ENCODE measurements around the gene HACD3. TPM values are rescaled to one million over a fixed set of nuclear protein-coding genes. Genes with fewer than 3 reads are reported as not detected.

Gene HACD3
- total and polyA plus RNA-seq, 7 donors: 3.7 to 8.8 (median 6.5) TPM

DNA sequence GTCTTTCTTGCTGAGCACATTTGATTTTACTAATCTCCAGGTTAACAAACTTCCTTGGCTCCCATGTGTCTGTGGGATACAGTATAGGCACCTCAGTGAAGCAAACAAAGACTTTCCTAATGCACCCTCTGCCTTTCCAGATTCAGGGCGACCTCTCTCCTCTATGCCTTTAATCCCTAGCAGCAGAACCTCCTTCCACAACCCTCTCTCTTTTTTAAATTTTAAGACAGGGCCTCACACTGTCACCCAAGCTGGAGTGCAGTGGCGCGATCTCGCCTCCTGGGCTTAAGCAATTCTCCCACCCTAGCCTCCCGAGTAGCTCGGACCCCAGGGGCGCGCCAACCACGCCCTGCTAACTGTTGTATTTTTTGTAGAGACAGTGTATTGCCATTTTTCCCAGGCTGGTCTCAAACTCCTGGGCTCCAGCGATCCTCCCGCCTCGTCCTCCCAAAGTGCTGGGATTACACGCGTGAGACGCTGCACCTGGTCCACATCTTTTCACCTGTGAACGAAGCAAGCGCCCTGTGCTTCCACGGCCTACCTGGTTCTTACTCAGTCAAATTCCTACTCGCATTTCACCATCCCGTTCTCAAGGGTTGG, 1.7 kb upstream of the HACD3 start:
- Histone ChIP-seq H3K4me1 (peaks cover 22% of the 10 kb centered on the region), H3K36me3 (ENCODE audit: insufficient read depth in 1 of 2, low read depth in 1 of 2) (no peaks in the 10 kb centered on the region), H3K4me3 (no peak overlapping the region), H3K27ac (no peak overlapping the region), H3K9me3 (no peaks in the 10 kb centered on the region), H3K27me3 (ENCODE audit: insufficient read depth in 3 of 3, low read length in 2 of 3) (no peaks in the 10 kb centered on the region)
- intact Hi-C loops (cut with DNase I): no loop called here
- TF ChIP-seq, protein P1, sequence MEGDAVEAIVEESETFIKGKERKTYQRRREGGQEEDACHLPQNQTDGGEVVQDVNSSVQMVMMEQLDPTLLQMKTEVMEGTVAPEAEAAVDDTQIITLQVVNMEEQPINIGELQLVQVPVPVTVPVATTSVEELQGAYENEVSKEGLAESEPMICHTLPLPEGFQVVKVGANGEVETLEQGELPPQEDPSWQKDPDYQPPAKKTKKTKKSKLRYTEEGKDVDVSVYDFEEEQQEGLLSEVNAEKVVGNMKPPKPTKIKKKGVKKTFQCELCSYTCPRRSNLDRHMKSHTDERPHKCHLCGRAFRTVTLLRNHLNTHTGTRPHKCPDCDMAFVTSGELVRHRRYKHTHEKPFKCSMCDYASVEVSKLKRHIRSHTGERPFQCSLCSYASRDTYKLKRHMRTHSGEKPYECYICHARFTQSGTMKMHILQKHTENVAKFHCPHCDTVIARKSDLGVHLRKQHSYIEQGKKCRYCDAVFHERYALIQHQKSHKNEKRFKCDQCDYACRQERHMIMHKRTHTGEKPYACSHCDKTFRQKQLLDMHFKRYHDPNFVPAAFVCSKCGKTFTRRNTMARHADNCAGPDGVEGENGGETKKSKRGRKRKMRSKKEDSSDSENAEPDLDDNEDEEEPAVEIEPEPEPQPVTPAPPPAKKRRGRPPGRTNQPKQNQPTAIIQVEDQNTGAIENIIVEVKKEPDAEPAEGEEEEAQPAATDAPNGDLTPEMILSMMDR (IDR thresholded peaks at IDR 0.05): no peak
- 92 to 93% (median 92%) methylated on average over 20 of the region's 20 CpGs for WGBS, 3 donors
- DNase-seq: no peak
- no peak for ATAC-seq

DNA sequence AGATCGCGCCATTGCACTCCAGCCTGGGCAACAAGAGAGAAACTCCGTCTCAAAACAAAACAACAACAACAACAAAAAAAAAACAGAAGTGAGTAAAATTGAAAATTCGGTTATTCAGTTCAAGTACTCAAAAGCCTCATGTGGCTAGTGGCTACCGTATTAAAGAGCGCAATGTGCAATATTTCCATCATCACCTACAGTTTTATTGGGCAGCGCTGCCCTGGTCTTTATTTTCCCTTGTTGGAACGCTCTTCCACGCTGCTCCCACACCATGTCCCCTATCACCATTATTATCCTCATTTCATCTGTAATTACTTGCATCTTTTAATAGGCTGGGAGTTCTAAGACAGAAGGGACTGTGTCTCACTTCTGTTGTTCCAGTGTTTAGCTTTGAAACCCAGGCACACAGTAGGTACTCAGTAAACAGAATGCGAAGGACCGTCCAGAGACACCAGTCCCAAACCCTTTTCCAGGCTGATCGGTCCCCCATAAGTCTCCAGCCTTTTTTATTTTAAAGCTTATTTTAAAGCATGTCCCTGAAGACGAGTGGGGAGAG, 423 bp upstream of the HACD3 start:
- no peaks in the 10 kb centered on the region for H3K9me3 ChIP-seq
- peak overlapping the region; percentile 81 for H3K4me3 ChIP-seq
- TF ChIP-seq, protein P1 (IDR thresholded peaks at IDR 0.05): no peak
- WGBS, 3 donors: 32 to 44% (median 36%) methylated on average over 13 of the region's 13 CpGs
- intact Hi-C loops (cut with DNase I): loop anchor here in 1 of 2 donors (5.0 kb wide), 1 partner anchor 128 kb away; no protein-coding TSS in a partner anchor
- H3K27me3 ChIP-seq (ENCODE audit: insufficient read depth in 3 of 3, low read length in 2 of 3): no peaks in the 10 kb centered on the region
- DNase-seq: no peak
- peaks cover 22% of the 10 kb centered on the region for H3K4me1 ChIP-seq
- H3K27ac ChIP-seq: peak overlapping the region; percentile 85
- H3K36me3 ChIP-seq (ENCODE audit: insufficient read depth in 1 of 2, low read depth in 1 of 2): peaks cover 0 to 2% of the 10 kb centered on the region in 2 donors
- ATAC-seq: peak in 3 of 4 donors; percentile 3 to 22 (median 13)

DNA sequence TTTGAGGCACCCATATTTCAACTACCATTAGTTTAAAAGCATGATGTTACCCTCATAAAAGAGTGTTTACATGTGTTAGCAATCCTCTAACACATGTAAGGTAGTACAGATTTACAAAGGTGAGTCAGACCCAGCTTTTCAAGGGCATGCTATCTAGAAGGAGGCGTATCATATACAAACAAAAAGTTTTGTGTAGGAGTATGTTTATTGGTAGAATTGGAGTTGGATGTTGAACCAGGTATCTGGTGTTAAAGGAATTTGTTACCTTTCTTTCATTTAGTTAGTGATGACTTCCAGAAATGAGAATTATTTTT, 2.4 kb downstream of the HACD3 start:
- 85 to 92% (median 91%) methylated on average over 1 of the region's 1 CpG for WGBS, 3 donors
- Histone ChIP-seq H3K9me3 (no peaks in the 10 kb centered on the region), H3K27me3 (ENCODE audit: insufficient read depth in 3 of 3, low read length in 2 of 3) (no peaks in the 10 kb centered on the region), H3K36me3 (ENCODE audit: insufficient read depth in 1 of 2, low read depth in 1 of 2) (peaks cover 2 to 7% of the 10 kb centered on the region in 2 donors), H3K4me1 (peaks cover 22% of the 10 kb centered on the region), H3K27ac (peak overlapping the region; percentile 85), H3K4me3 (peak overlapping the region; percentile 81)
- TF ChIP-seq, protein P1 (IDR thresholded peaks at IDR 0.05): no peak
- intact Hi-C loops (cut with DNase I): loop anchor here in 1 of 2 donors (5.0 kb wide), 1 partner anchor 130 kb away; no protein-coding TSS in a partner anchor
- DNase-seq (no peak), ATAC-seq (peak in 2 of 4 donors; percentile 31 to 38)

DNA sequence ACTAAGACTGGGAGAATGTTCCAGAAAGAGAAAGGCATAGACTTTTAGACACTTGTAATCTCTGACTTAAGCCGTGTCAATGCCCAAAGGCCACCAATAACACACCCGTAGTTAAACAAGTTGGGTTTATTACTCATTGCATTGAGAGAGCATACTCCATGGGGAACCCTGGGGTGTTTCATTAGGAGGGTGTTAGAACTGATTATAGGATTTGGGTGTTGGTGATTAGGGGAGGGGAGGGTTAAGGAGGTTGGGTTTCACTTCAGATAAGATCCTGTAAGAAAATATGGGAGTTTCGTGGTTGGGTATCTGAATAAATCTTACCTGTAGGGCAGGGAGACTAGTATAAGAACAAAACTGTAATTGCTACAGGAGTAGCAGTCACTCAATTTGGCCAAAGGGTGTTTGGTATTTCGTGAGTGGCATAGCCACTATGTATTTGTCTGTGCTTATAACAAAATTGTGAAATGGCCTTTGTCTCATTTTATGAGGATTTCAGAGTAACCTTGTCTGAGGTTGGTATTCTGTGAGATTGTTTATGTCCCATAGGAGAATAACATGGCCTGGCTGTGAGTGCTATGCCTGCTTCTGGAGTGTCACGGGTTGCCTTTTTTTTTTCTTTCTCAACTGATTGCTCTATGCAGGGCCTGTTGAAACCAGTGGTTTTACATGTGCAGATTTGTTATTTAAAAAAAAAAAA, 2.9 kb downstream of the HACD3 start:
- 75 to 82% (median 75%) methylated on average over 5 of the region's 5 CpGs for WGBS, 3 donors

More for the DNA sequence above, 2.9 kb downstream of the HACD3 start:
- TF ChIP-seq, protein P1 (IDR thresholded peaks at IDR 0.05): no peak
- H3K4me1 ChIP-seq: peaks cover 22% of the 10 kb centered on the region
- no peaks in the 10 kb centered on the region for H3K27me3 ChIP-seq (ENCODE audit: insufficient read depth in 3 of 3, low read length in 2 of 3)
- peak overlapping the region; percentile 85 for H3K27ac ChIP-seq
- H3K9me3 ChIP-seq: no peaks in the 10 kb centered on the region
- intact Hi-C loops (cut with DNase I): loop anchor here in 1 of 2 donors (5.0 kb wide), 1 partner anchor 131 kb away; no protein-coding TSS in a partner anchor
- peaks cover 2 to 7% of the 10 kb centered on the region in 2 donors for H3K36me3 ChIP-seq (ENCODE audit: insufficient read depth in 1 of 2, low read depth in 1 of 2)
- no peak for DNase-seq
- peak overlapping the region; percentile 81 for H3K4me3 ChIP-seq
- no peak for ATAC-seq

All from psoas muscle (tissue), 8 donors.